Pons (tissue), 1 donor: ENCODE results near the gene TTC33.
"Not testable (repeated sequence)": the region's sequence is repeated elsewhere in the genome, so short reads cannot be mapped to it uniquely, and the experiment has no call there.

ENCODE experiments used
- DNase-seq: peaks from one replicate; pipeline ENCODE4 v3.0.0-alpha.2; 2016; ENCODE audit warnings: low spot score

TTC33 gene, protein sequence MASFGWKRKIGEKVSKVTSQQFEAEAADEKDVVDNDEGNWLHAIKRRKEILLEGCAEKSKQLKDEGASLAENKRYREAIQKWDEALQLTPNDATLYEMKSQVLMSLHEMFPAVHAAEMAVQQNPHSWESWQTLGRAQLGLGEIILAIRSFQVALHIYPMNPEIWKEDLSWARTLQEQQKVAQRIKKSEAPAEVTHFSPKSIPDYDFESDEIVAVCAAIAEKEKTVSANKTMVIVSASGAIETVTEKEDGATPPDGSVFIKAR

GRCh38 chr5:40755407-40756365 lies at the start of gene TTC33:
TTC33 (minus strand) TSS chr5:40755961; CDS start chr5:40747018, 8,943 bp downstream.
- peak; percentile 93 for DNase-seq

- no peak for DNase-seq
Observed at GRCh38 chr5:40801771-40802562, 46.2 kb upstream of the TTC33 start.

DNA sequence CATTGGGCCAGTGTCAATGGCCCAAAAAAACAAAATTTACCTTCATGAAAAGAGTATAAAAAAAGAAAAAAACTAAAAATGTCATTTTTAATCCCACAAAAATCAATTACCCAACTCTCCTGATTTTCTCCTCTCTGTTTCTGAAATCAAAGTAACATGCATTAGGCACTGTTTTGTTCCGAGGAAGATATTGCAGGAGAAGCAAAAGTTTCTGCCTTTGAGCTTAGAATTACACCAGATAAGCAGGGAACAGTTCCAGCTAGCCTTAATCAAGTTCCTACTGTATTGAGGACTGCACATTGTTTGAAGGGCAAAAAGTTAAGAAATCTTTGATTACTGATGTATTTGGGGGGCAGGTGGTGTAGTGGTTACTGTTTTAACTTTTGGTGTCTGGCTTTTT lies 43.5 kb upstream of the TTC33 start:
- no peak for DNase-seq

- no peak for DNase-seq
Observed at GRCh38 chr5:40798801-40799210, 43.0 kb upstream of the TTC33 start.

DNA sequence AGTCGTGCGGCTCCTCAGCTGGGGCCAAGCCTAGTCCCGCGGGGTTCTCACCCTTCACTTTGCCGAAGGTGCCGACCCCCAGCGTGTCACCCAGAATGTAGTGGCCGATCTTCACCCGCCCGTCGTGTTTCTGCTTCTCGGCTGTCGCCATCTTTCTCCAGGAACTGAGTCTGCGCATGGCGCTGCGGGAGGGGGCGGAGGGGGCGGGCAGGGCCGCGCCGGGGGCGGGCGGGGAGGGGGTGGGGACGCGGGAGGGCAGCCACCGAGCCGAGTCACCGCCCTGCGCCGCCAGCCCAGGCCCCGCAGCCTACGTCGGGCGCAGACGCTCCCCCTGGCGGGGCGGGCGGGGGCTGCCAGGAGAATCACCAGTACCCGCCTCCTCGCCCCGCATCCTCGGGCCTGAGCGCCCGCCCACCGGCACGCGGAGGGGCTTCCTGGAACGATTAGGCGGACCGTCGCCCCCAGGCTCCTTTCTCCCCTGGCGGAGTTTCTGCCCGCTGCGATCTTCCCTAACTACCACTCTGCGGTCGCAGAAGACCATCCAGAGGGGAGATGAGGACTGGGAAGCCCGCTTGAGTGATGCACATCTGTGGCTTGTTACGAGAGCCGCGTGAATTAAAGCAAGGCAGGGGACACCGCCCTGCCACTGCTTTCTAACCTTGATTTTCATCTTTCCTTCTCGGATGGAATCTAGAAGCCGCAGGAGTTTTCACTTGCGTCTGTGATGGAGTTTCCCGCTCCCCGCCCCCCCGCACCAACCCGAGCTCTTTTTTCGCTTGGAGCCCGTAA lies 42.4 kb upstream of the TTC33 start, which contains the start of gene PRKAA1:
TSS of gene PRKAA1 (minus strand) at position 363 of the 789 bp plus-strand sequence. CDS start at position 178, 185 bp downstream.
- DNase-seq, result peak; percentile 85

GRCh38 chr5:40797273-40798011 lies 41.7 kb upstream of the TTC33 start:
- peak; percentile 42 for DNase-seq

DNA sequence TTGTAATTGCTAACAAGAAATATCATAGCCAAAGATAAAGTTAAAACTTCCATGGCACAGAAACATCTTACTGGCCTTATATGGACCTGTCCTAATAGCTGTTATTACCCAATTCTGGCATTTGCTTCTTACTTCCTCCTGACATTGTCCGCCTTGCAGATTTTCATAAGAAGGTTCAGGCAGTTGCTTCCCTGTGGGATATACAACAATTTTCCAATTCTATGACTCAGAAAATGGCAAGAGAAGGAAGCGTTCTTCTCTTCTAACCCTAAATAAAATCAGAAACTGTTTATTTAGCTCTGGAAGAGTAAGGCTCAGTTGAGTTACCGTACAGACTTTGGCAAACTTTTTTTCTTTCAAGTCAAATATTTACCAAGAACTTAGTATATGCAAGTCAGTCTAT lies 40.7 kb upstream of the TTC33 start:
- peak; percentile 20 for DNase-seq

DNA sequence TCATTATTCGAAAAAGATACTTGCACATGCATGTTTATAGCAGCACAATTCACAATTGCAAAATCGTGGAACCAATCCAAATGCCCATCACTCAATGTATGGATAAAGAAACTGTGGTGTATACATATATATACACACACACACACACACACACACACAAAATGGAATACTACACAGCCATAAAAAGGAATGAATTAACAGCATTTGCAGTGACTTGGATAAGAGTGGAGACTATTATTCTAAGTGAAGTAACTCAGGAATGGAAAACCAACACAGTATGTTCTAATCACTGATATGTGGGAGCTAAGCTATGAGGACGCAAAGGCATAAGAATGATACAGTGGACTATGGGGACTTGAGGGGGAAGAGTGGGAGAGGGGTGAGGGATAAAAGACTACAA lies 39.1 kb upstream of the TTC33 start:
- not testable (repeated sequence) for DNase-seq

- DNase-seq, result not testable (repeated sequence)
Observed at GRCh38 chr5:40794340-40794739, 38.6 kb upstream of the TTC33 start.

DNA sequence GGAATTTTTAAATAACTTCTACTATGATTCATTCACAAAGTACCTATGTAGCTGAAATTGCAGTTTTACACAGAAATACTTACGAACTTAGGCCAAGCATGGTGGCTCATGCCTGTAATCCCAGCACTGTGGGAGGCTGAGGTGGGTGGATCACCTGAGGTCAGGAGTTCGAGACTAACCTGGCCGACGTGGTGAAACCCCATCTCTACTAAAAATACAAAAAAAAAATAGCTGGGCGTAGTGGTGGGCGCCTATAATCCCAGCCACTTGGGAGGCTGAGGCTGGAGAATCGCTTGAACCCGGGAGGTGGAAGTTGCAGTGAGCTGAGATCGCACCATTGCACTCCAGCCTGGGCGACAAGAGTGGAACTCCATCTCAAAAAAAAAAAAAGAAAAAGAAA lies 36.9 kb upstream of the TTC33 start:
- DNase-seq, result not testable (repeated sequence)

- no peak for DNase-seq
Observed at GRCh38 chr5:40791715-40792139, 36.0 kb upstream of the TTC33 start.

DNA sequence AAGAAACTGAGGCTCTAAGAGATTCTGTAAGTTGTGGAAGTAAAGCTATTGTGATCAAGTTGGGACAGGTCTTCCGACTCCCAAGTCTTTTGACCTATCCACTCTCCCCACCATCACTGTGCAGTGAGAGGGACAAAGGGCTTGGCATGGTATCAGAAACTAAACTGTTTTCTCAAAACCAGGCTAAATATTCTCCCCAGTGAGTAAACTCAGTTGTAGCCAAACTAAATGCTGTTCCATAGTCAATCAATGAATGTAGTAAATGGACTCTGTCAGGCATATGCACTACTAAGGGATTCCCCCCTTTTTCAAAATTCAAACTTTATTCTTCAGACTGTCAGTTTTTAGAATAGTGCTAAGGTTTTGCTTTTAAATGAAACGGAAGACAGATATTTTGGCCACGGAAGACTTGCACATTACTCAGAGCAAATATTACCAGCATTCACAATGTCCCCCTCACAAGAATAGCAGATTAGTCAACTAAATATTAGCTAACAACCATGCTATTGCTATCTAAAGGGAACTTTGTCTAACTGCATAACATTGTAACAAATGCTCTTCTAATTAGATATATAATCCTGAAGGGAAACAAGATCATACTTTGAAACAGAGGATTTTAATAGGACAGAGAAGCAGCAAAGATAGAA lies 35.3 kb upstream of the TTC33 start:
- no peak for DNase-seq

GRCh38 chr5:40788941-40789340 lies 33.2 kb upstream of the TTC33 start:
- DNase-seq, result not testable (repeated sequence)

DNA sequence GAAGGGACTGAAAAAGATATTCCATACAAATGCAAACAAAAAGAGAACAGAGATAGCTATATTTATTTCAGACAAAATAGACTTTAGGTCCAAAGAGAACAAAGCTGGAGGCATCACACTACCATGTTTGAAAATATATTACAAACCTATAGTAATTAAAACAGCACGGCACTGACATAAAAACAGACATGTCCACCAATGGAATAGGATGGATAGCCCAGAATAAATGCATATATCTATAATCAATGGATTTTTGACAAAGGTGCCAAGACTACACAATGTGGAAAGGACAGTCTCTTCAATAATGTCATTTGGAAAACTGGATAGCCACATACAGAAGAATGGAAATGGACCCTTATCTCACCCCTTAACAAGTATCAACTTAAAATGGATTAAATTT lies 32.2 kb upstream of the TTC33 start:
- DNase-seq, result no peak

- not testable (repeated sequence) for DNase-seq
Observed at GRCh38 chr5:40786664-40787063, 30.9 kb upstream of the TTC33 start.

GRCh38 chr5:40784916-40785315 lies 29.2 kb upstream of the TTC33 start:
- no peak for DNase-seq

- no peak for DNase-seq
Observed at GRCh38 chr5:40784027-40784653, 28.4 kb upstream of the TTC33 start.

- no peak for DNase-seq
Observed at GRCh38 chr5:40781843-40782409, 26.2 kb upstream of the TTC33 start.

GRCh38 chr5:40780858-40781257 lies 25.1 kb upstream of the TTC33 start:
- no peak for DNase-seq
